Heart left ventricle (tissue), 16 donors: ENCODE results near the gene NCDN. TPM values are rescaled to one million over a fixed set of nuclear protein-coding genes. Genes with fewer than 3 reads are reported as not detected.

ENCODE experiments used
- ATAC-seq, 4 donors: fragments of 200-7000 bp; cut with Tn5 transposase; one replicate each; pipeline ENCODE4 v1.9.1; 2020 to 2022; ENCODE audit warnings: moderate library complexity in 4 of 4, mild to moderate bottlenecking in 3 of 4, moderate number of reproducible peaks in 1 of 4
- DNase-seq, 5 donors: peaks; one replicate each; pipeline ENCODE4 v3.0.0-alpha.2; 2020
- H3K27ac ChIP-seq, 12 donors: fragments of 200-600 bp; sonication (generic) in 4 of 12; one replicate each; pipeline versions ENCODE4 v1.5.0 to v1.8.0; 2016 to 2022; ENCODE audit warnings: mild to moderate bottlenecking in 2 of 12
- H3K27me3 ChIP-seq, 9 donors: fragments of 200-600 bp; sonication (generic) in 2 of 9; one replicate each; pipeline versions ENCODE4 v1.5.1 to v1.8.0; 2016 to 2022; ENCODE audit warnings: mild to moderate bottlenecking in 3 of 9
- H3K36me3 ChIP-seq, 9 donors: fragments of 200-600 bp; sonication (generic) in 2 of 9; one replicate each; pipeline versions ENCODE4 v1.5.0 to v1.8.0; 2018 to 2022; ENCODE audit warnings: mild to moderate bottlenecking in 2 of 9
- H3K4me1 ChIP-seq, 12 donors: fragments of 200-600 bp; sonication (generic) in 4 of 12; one replicate each; pipeline versions ENCODE4 v1.5.0 to v1.8.0; 2016 to 2022; ENCODE audit warnings: mild to moderate bottlenecking in 3 of 12
- H3K4me3 ChIP-seq, 12 donors: fragments of 200-600 bp; sonication (generic) in 4 of 12; one replicate each; pipeline versions ENCODE4 v1.5.0 to v1.8.0; 2017 to 2022; ENCODE audit warnings: mild to moderate bottlenecking in 9 of 12, moderate library complexity in 4 of 12
- H3K9me3 ChIP-seq, 12 donors: fragments of 200-600 bp; sonication (generic) in 4 of 12; one replicate each; pipeline versions ENCODE4 v1.5.0 to v1.8.0; 2016 to 2022; ENCODE audit warnings: mild to moderate bottlenecking in 1 of 12
- CTCF ChIP-seq, 12 donors: fragments of 200-600 bp; sonication (generic) in 4 of 12; IDR thresholded peaks; one replicate each; pipeline versions ENCODE4 v1.5.0 to v1.8.0; 2018 to 2022; ENCODE audit warnings: antibody characterized with exemption in 12 of 12, mild to moderate bottlenecking in 5 of 12
- POLR2A ChIP-seq, 2 donors: fragments of 450-650 bp; IDR thresholded peaks; one replicate each; pipeline ENCODE4 v1.6.1; 2017; ENCODE audit warnings: antibody characterized with exemption in 2 of 2, mild to moderate bottlenecking in 2 of 2, moderate library complexity in 2 of 2
- WGBS, 4 donors: extraction: QIAGEN DNeasy Blood & Tissue Kit in 2 of 4; methylation state at CpG; one replicate each; pipeline versions ENCODE4 v1.1.5 to v1.1.7; 2013 to 2018; 5-methylcytosine and 5-hydroxymethylcytosine counted together
- intact Hi-C, 10 donors: fragments of 100-400 bp; cut with DNase I; formaldehyde crosslinking; loops; one replicate each; pipeline versions ENCODE4 v1.11.1 to v1.14.2; 2022
- polyA plus RNA-seq, 2 donors: library from polyadenylated mRNA; stranded (reverse); fragments of 200-250 nt; gene quantifications; one replicate each; pipeline ENCODE4 v1.2.3, GENCODE V29; 2013
- total RNA-seq, 9 donors: library from RNA; depleted of rRNA in 2 of 9; stranded (reverse); fragments of >200 nt in 2 of 9; fragmentation: NEBNext Ultra II Directional in 3 of 9; extraction: Animal tissue kit (Norgen Biotek cat#: 25700) in 3 of 9; gene quantifications; one replicate each; pipeline versions ENCODE4 v1.1.0 to v1.2.4, GENCODE V29; 2016 to 2023
- donor health status: ischemic (EF 13 %, LVEDD 7.1; RV severe dilation, severe dysfunction).
- donor health status: healthy with polysubstance abuse.
- donor health status: DM: no; HTN: yes; CAD: no.
- donor health status: DM: no; HTN: no; CAD: no.
- donor health status: ischemic (EF 25% LVEDD 6.9; RV normal size, moderate dysfunction).
- donor health status: ischemic (EF 25% LVEDD 5.7; RV mildly dilated, moderate dysfunction).
- donor health status: healthy.
- donor health status: DM: yes; HTN: yes; CAD: no.
- donor health status: ischemic (EF 35%, LVEDD 5.7; RV mildly dilated, moderate dysfunction).
- donor health status: nonischemic (EF 11% LVEDD 7.7; RV severe dilation, severe dysfunction).
- donor health status: DM: yes; HTN: yes; CAD: no.
- donor health status: PGD.
- donor health status: ischemic (EF 29% LVEDD 5.4; RV normal size, mild dysfunction).
- donor health status: nonischemic (EF 23%, LVEDD 6.1; RV moderate dilation, normal function).

Gene NCDN
- total and polyA plus RNA-seq, 11 donors: 14.6 to 44.4 (median 31.8) TPM

DNA sequence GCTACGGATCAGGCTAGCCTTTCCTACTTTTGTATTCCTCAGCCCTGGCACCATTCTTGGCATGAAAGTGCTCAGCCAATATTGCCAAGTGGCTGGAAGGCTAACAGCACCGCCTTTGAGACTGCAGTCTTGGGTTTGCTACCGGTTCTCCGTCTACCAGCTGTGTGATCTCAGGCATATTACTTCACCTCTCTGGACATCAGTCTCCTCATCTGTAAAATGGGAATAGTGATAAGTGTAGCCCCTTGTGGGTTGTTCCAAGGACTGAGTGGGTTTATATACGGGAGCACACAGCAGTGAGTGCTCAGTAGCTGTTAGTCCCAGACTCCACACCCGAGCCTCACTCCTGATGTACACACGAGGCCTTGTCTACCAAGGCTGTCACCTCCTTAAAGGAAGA is 29.2 kb downstream of the NCDN start:
- Histone ChIP-seq H3K4me1 (no peaks in the 10 kb centered on the region), H3K27ac (no peak overlapping the region), H3K27me3 (no peaks in the 10 kb centered on the region), H3K9me3 (no peaks in the 10 kb centered on the region), H3K4me3 (no peak overlapping the region), H3K36me3 (peaks cover 0 to 9% (median 0%) of the 10 kb centered on the region in 9 donors)
- TF ChIP-seq POLR2A (IDR thresholded peaks at IDR 0.05): no peak
- WGBS, 4 donors: 83 to 92% (median 89%) methylated on average over 7 of the region's 7 CpGs
- DNase-seq (no peak), ATAC-seq (no peak)
- intact Hi-C loops: no loop called here

DNA sequence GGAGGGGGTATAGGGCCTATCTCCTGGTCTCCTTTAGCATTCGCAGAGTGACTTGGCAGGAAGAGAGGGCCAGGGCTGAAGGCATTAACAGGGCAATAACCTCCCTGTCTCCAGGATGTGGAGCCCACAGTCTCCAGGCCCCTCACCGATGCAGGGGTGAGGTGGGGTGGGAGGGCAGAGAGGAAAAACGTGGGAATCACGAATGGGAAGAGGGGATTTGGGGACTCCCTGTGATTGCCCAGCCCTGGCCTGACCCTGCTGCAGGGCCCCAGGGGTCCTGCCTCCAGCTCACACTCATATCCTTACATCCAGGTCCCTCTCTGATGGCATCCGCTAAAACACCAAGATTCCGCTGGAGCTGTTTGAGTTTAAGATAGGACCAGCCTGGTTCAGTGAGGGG is 30.1 kb downstream of the NCDN start:
- 76 to 87% (median 83%) methylated on average over 6 of the region's 6 CpGs for WGBS, 4 donors
- no peak for DNase-seq

GRCh38 chr1:35588197-35588910 is 30.8 kb downstream of the NCDN start:
- WGBS, 4 donors: 72 to 78% (median 73%) methylated on average over 16 to 21 of the region's 21 CpGs
- Histone ChIP-seq H3K4me3 (no peak overlapping the region), H3K27me3 (no peaks in the 10 kb centered on the region), H3K9me3 (no peaks in the 10 kb centered on the region), H3K4me1 (no peaks in the 10 kb centered on the region), H3K36me3 (peaks cover 0 to 9% (median 0%) of the 10 kb centered on the region in 9 donors), H3K27ac (no peak overlapping the region)
- intact Hi-C loops: no loop called here
- ATAC-seq (no peak), DNase-seq (no peak)
- TF ChIP-seq POLR2A (IDR thresholded peaks at IDR 0.05) (no peak), CTCF (IDR thresholded peaks at IDR 0.05) (no peak)

More for the DNA sequence above, 30.1 kb downstream of the NCDN start:
- ATAC-seq: no peak
- Histone ChIP-seq H3K9me3 (no peaks in the 10 kb centered on the region), H3K36me3 (peaks cover 0 to 9% (median 0%) of the 10 kb centered on the region in 9 donors), H3K27ac (no peak overlapping the region), H3K27me3 (no peaks in the 10 kb centered on the region), H3K4me1 (no peaks in the 10 kb centered on the region), H3K4me3 (no peak overlapping the region)
- intact Hi-C loops: no loop called here
- no peak for TF ChIP-seq CTCF (IDR thresholded peaks at IDR 0.05)
- TF ChIP-seq POLR2A (IDR thresholded peaks at IDR 0.05): no peak

- DNase-seq (no peak), ATAC-seq (no peak)
- no peak overlapping the region for H3K27ac ChIP-seq
- H3K27me3 ChIP-seq: no peaks in the 10 kb centered on the region
- H3K4me3 ChIP-seq: no peak overlapping the region
- WGBS, 4 donors: 92 to 98% (median 96%) methylated on average over 14 to 15 of the region's 15 CpGs
- peaks cover 0 to 9% (median 0%) of the 10 kb centered on the region in 9 donors for H3K36me3 ChIP-seq
- intact Hi-C loops: no loop called here
- H3K4me1 ChIP-seq: no peaks in the 10 kb centered on the region
- TF ChIP-seq POLR2A (IDR thresholded peaks at IDR 0.05) (no peak), CTCF (IDR thresholded peaks at IDR 0.05) (no peak)
- no peaks in the 10 kb centered on the region for H3K9me3 ChIP-seq
Measured at GRCh38 chr1:35589516-35590427, 32.2 kb downstream of the NCDN start.
